ENCODE data around the gene DCUN1D2. TPM values are rescaled to one million over a fixed set of nuclear protein-coding genes. Genes with fewer than 3 reads are reported as not detected.

DCUN1D2 gene
- 4.9 and 10.4 TPM in 2 replicates for total RNA-seq

DNA sequence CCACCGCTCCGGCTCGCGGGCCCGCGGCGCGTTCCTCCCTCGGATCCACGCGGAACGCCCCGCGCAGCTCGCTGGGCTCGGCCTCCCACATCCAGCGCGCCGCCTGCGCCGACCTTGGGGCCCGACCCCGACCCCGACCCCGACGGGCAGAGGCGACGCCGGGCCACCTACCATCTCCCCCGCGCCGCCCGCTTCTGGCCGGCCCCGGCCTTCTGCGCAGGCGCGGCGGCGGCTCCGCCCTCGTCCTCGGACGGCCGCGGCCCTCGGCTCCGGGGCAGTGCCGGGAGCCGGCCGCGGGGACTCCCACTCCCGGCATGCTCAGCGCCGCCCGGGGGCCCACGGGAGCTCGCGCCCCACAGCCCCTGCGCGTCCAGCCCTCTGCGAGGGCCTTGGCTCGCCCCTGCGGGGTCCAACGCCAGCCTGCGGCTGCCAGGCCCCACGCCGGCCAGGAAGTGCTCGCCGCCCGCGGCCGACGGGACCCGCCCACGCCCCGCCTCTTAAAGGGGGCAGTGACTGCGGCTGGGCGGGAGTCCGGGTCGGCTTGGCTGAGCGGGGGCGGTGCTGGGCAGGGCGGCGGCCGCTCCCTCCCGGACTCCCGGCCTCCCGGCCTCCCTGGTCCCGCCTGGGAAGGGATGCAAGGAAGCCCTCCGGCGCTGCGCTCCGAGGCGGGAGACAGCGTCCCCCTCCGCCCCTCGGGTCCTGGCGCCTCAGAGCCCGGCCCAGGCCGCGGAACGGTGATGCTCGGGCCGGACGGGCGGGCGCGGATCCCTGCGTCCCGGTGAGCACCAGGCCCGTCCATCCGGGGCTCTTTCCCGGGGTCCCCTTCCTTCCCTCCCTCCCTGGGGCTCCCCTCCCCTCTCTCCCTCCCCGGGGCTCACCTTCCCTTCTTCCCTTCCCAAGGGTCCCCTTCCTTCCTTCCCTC is at the start of gene DCUN1D2:
Gene DCUN1D2, minus strand, starts transcription at position 216 of the 922 bp plus-strand sequence. Its CDS starts 42 bp downstream, at position 174.

DNA sequence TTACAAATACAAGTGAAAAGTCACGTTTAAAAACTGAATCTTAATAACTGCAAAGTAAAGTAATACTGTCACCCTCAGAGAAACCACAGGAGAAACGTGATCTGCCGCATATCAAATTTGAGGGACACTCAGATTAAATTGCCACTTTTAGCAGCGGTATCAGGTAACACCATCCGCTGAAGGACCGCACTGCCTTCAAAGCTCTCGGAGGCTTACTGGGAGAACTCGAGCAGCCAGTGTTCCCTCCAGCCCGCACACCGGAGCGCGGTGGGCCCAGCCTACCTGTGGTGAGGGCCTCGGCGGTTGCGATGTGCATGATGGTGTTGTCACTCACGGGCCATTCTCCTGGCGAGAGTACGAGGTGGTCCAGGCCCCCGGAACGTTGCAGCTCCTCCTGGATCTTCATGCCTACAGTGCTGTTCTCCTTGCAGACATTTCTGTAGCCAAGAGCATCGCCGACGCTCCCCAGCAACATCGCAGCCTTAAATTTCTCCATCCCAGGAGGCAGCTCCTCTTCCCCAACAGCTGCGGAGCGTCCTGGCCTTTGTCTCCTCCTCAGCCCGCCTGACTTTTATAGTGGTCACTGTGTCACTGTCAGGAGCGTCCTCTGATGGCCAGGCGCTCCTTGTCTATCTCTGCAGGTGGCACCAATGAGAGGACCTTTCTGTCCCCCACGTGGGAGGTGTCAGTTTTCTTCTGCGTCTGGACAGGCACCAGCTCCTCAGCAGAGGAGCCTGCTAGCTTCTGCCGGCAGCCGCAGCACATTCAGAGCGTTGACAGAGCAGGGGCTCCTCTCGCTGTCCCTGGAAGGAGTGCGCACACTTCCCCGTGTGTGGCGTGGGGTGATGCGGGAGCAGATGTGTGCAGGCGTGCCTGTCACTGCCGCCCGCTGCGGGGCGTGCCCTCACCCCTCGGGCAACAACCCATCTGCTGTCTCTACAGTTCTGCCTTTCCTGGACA is 37.3 kb downstream of the DCUN1D2 start, which contains the start of gene ADPRHL1:
Gene ADPRHL1, minus strand, starts transcription at position 547 of the 960 bp plus-strand sequence. Its CDS starts 51 bp downstream, at position 496.

Other genes with a start within 250 kb of the DCUN1D2 start
- gene LAMP1, start 193.5 kb downstream of the DCUN1D2 start, total RNA-seq: 157 and 257 TPM in 2 replicates
- gene GRTP1, start 126.6 kb downstream of the DCUN1D2 start, total RNA-seq: 1.1 and 3.8 TPM in 2 replicates
- 1.1 and 1.8 TPM in 2 replicates for gene ADPRHL1, start 37.2 kb downstream of the DCUN1D2 start, total RNA-seq
- 34.2 and 83.1 TPM in 2 replicates for gene TFDP1, start 94.0 kb upstream of the DCUN1D2 start, total RNA-seq
- not detected in 2 replicates for gene ATP4B, start 167.5 kb upstream of the DCUN1D2 start, total RNA-seq
- not detected in 2 replicates for gene GRK1, start 176.5 kb upstream of the DCUN1D2 start, total RNA-seq

Measured in mesangial cell (primary cell).